Fibroblast of villous mesenchyme (primary cell): ENCODE results near the gene KCNJ8. TPM values are rescaled to one million over a fixed set of nuclear protein-coding genes. Genes with fewer than 3 reads are reported as not detected.
"Not testable (repeated sequence)": the region's sequence is repeated elsewhere in the genome, so short reads cannot be mapped to it uniquely, and the experiment has no call there.

ENCODE experiments used
- DNase-seq: peaks from one replicate; pipeline ENCODE4 v3.0.0-alpha.2; 2010; ENCODE audit warnings: low read depth
- H3K4me3 ChIP-seq: 2 replicates; pipeline ENCODE4 v1.5.1; 2011; ENCODE audit warnings: low read depth, mild to moderate bottlenecking, low read length
- CTCF ChIP-seq: IDR thresholded peaks from 2 replicates; pipeline ENCODE4 v1.5.1; 2012; ENCODE audit warnings: low read depth, mild to moderate bottlenecking, low read length; ENCODE audit not compliant: insufficient read depth
- total RNA-seq: library from RNA; depleted of rRNA; stranded (reverse); fragments of >200 nt; gene quantifications from 2 replicates; pipeline ENCODE4 v1.2.3, GENCODE V29; 2012

Gene KCNJ8
- total RNA-seq, 1 donor: 19.4 TPM

- TF ChIP-seq CTCF: no peak
These were observed 11.6 kb upstream of the KCNJ8 start for GRCh38 chr12:21786041-21786531.

GRCh38 chr12:21782723-21783122, 8.2 kb upstream of the KCNJ8 start:
- not testable (repeated sequence) for DNase-seq, H3K4me3 ChIP-seq

More at GRCh38 chr12:21786041-21786531, 11.6 kb upstream of the KCNJ8 start:
- no peak overlapping the region for H3K4me3 ChIP-seq
- DNase-seq: no peak

- peak; percentile 21 for DNase-seq
- no peak for TF ChIP-seq CTCF
- H3K4me3 ChIP-seq: no peak overlapping the region
These were observed 6.3 kb upstream of the KCNJ8 start for GRCh38 chr12:21780786-21781185.

GRCh38 chr12:21776175-21776574, 1.7 kb upstream of the KCNJ8 start:
- H3K4me3 ChIP-seq: no peak overlapping the region
- no peak for DNase-seq
- TF ChIP-seq CTCF: no peak

- DNase-seq: peak; percentile 17
- no peak for TF ChIP-seq CTCF
- peak overlapping the region; percentile 46 for H3K4me3 ChIP-seq
These were observed 771 bp upstream of the KCNJ8 start for GRCh38 chr12:21775133-21775820.

- H3K4me3 ChIP-seq: no peak overlapping the region
- peak; percentile 6 for DNase-seq
- no peak for TF ChIP-seq CTCF
These were observed 700 bp downstream of the KCNJ8 start for GRCh38 chr12:21773806-21774205.

- TF ChIP-seq CTCF: peak; percentile 24
- no peak for DNase-seq
- H3K4me3 ChIP-seq: no peak overlapping the region
These were observed 1.2 kb downstream of the KCNJ8 start for GRCh38 chr12:21773263-21773741.
